Bone marrow (tissue), 2 donors: Measurements from ENCODE around the gene HBM.
"Not testable (repeated sequence)": the region's sequence is repeated elsewhere in the genome, so short reads cannot be mapped to it uniquely, and the experiment has no call there.

Experiments used
- DNase-seq, 2 donors: peaks; one replicate each; lab custom pipeline; 2025; lab: John Stamatoyannopoulos, UW

Gene HBM, protein sequence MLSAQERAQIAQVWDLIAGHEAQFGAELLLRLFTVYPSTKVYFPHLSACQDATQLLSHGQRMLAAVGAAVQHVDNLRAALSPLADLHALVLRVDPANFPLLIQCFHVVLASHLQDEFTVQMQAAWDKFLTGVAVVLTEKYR

GRCh38 chr16:165539-166374 is at the start of gene HBM:
TSS of gene HBM (plus strand) at chr16:165978. CDS start at chr16:165998, 20 bp downstream.
- DNase-seq, result no peak

GRCh38 chr16:116015-116414 is 49.8 kb upstream of the HBM start:
- no peak for DNase-seq

GRCh38 chr16:117379-118365 is 48.1 kb upstream of the HBM start:
- peak; percentile 15 to 27 for DNase-seq

DNA sequence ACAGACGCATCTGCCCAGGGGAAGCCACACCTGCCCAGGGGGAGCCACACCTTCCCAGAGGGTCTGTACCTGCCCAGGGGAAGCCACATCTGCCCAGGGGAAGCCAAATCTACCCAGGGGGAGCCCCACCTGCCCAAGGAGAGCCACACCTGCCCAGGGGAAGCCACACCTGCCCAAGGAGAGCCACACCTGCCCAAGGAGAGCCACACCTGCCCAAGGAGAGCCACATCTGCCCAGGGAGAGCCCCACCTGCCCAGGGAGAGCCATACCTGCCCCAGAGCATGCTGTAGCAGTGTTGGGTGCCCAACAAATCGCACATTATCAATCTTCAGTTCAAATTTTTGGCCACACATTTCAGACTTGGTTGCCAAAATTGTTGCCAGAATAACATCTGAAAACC is 46.9 kb upstream of the HBM start:
- no peak for DNase-seq

DNA sequence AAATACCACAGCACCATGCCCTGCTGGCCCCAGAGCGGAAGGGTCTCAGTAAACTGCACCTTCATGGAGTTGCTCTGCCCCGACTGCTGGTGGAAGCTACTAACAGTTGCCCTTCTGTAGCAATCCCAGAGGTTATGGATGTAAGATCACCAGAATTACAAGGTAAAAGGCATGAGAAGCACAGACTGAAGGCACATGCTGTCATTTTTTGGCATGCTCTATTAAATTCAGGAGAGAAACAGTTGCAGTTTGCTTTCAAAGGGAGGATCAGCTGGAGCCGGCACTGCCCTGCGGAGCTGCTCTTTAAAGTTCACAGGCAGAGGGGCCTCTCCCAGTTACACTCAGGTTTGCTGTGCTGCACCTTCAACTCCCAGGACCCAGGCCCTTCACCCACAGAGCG is 46.5 kb upstream of the HBM start:
- DNase-seq, result no peak

DNA sequence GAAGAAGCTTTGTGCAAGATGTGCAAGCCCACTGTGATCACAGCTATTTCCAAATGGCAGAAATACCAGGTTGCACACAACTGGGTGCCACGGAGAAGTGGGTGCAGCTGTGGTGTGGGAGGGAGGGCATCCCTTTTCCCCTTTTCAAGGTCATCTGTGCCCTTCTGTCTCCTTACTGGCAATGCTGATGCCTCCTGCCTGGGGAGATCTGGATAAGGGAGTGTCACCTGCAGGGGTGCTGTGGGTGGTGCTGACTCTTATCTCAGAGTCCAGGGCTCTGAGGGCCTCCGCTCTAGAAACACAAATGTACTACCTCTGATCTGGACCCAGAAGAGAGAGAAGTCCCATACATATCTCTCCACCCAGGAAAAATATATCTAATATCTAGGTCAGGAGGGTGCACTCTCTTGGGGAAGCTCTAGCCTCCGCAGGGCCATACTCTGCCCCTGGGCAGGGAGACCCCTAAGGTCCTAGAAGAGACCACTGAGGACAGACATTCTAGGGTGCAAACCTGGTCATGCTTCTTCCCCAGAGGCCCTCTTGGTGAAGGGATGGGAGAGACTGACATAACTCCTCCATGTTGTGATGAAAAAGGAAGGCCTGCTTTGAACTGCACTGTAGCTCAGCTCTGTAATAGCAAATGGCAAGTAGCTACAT is 45.8 kb upstream of the HBM start:
- DNase-seq, result no peak

DNA sequence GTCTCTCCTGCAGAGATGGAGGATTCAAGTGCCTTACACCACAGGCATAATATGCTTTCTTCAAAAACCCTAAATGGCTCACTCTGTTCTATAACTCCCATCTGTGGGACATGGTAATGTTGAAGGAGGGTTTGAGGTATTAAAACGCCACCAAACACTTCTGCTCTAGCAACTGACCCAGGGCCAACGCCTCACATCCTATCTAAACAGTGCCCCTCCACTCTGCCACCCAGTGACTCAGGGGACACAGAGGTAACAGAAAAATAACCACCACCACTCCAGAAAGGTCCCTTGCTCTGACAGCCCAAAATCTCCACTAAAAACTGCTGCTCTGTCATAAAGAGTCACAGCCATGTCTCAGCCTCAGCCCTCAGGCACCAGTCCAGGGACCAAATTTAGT is 45.0 kb upstream of the HBM start:
- DNase-seq, result no peak

GRCh38 chr16:122361-122760 is 43.4 kb upstream of the HBM start:
- DNase-seq, result no peak

GRCh38 chr16:123558-124350 is 42.0 kb upstream of the HBM start:
- DNase-seq, result not testable (repeated sequence)

DNA sequence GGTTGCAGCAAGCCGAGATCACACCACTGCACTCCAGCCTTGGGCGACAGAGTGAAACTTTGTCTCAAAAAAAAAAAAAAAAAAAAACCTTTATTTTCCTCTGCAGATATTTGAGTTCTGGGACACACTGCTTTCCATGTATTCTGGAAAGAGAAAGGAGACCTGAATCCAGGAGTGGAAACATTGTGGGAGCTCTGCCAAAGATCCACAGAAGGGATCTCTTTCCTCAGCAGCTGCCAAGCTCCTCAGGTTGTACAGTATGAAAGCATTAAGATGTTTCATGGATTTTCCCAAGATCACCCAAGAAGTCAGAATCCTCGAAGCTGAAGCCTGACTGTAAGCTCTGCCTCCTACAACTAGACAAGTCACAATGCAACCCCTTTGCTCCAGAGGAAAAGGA is 40.8 kb upstream of the HBM start:
- no peak for DNase-seq

DNA sequence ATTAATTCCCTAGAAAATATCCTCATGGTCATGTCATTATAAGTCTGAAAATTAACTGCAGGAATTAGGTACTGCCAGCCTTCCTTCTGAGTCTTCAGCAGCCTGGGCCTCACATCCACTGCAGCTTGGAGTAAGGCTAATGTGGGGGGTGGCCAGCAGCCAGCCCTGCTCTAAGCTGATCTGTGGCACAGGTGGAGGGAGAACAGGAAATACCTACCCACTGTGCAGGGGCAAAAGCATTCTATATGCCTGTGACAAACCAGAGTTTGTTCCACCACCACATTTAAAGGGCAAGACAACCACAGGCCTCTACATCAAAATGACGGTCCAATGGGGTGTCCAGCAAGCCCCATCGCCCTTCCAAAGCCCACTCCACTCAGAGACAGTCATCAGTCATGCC is 36.7 kb upstream of the HBM start:
- no peak for DNase-seq

DNA sequence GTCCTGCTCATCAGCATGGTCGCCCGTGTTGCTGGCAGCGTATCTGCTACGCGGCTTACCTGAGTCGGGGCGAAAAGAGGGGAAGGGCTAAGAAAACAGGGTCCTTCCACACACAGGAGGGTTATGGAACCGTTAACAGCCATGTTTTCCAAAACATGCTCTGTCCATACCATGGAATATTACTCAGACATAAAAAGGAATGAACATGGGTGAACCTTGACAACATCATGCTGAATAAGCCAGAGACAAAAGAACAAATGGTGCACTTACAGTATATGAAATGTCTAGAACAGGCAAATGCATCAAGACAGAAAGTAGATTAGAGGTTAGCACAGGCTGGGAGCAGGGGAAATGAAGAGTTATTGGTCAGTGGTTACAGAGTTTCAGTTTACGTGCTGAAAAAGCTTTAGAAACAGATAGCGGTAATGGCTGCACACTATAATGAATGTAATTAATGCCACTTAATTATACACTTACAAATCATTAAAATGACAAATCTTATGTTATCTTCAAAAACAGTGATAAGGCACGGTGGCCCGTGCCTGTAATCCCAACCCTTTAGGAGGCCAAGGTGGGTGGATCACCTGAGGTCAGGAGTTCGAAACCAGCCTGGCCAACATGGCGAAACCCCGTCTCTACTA is 35.1 kb upstream of the HBM start:
- DNase-seq, result no peak

DNA sequence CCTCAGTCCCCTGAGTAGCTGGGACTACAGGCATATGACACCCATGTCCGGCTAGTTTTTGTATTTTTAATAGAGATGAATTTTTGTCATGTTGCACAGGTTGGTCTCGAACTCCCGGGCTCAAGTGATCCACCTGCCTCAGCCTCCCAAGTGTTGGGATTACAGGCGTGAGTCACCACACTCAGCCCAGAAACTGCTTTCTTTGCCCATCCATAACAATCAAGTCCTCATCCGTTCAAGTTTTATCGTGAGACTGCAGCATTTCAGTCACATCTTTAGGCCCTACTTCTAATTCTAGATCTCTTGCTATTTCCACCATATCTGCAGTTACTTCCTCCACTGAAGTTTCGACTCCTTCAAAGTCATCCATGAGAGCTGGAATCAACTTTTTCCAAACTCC is 33.7 kb upstream of the HBM start:
- no peak for DNase-seq

DNA sequence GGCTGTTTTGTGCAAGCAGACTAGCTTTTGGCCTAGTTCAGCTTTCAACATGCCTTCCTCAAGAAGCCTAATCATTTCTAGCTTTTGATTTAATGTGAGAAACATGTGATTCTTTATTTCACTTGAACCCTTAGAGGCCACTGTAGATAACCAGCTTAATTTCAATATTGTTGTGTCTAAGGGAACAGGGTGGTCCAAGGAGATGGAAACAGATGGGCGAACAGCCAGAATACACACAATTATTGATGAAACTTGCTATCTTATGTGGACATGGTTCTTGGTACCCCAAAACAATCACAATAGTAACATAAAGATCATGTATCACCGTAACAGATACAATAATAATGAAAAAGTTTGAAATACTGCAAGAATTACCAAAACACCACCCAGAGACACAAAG is 32.1 kb upstream of the HBM start:
- no peak for DNase-seq

GRCh38 chr16:138049-138417 is 27.7 kb upstream of the HBM start:
- DNase-seq, result no peak

GRCh38 chr16:140175-140857 is 25.5 kb upstream of the HBM start:
- no peak for DNase-seq

GRCh38 chr16:142405-142967 is 23.3 kb upstream of the HBM start:
- no peak for DNase-seq

DNA sequence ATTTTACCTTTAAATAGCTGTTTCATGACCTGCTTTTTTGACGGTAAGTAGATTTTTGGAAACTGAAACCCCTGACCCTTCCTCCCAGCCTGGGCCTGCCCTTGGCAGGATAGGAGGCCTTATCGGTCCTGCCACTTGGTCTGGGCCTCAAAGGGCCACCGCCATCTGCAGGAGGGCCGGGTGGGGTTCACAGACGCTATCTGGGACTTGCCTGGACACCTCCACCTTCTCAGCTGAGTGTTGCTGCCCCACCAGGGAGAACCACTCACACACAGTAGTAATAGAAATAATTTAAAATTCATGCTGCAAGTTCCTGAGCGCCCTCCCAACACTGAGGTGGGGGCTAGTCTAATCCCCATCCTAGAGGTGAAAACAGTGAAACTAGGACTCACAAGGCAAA is 22.7 kb upstream of the HBM start:
- no peak for DNase-seq

DNA sequence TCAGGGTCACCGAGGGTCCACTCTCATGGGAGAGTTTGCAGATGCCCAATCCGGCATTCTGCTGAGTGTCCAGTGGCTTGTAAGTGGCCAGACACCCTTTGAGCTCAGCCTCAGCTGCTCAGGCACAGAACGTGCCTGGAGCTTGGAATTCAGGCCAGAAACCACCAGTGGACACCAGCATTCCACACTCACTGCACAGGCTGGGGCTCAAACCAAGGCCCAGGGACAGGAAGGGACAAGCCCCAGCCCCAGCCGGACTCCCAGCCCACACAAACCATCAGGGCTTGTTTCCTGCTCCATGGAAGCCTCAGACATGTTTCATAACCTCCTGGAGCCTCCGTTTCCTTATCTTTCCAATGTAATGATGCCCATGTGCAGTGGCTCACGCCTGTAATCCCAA is 22.3 kb upstream of the HBM start:
- DNase-seq, result no peak

- DNase-seq, result no peak
Observed at GRCh38 chr16:144797-145252, 21.0 kb upstream of the HBM start.
